ENCODE measurements around the gene C1QB. TPM values are rescaled to one million over a fixed set of nuclear protein-coding genes. Genes with fewer than 3 reads are reported as not detected.
"Not testable (repeated sequence)": the region's sequence is repeated elsewhere in the genome, so short reads cannot be mapped to it uniquely, and the experiment has no call there.

Gene C1QB
- total RNA-seq, 6 donors from 2014 or later: 391 to 1,763 (median 1,026) TPM

DNA sequence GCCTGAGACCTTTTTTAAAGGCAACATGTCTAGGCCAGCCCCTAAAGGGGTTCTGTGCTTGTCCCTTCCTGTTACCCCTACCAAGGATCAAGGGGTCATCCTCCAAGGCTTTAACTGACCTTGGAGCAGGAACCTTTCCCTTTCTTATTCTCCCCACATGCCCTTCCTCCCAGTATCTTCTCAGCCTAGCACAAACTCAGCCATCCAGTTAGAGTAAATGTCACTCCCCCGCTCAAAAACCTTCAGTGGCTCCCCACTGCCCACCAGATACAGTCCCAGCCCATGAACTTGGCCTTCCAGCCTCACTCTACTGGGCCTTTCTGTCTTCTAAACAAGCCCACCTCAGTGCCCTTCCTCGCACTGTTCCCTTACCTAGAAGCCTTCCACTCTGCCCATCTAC is 8.8 kb downstream of the C1QB start:
- WGBS, 2 donors: 86 to 88% methylated on average over 2 of the region's 2 CpGs
- ATAC-seq (ENCODE audit: low FRiP score in 2 of 2): no peak
- Histone ChIP-seq H3K36me3 (no peaks in the 10 kb centered on the region), H3K9me3 (no peaks in the 10 kb centered on the region), H3K27ac (no peak overlapping the region), H3K4me1 (no peaks in the 10 kb centered on the region), H3K4me3 (no peak overlapping the region), H3K27me3 (no peaks in the 10 kb centered on the region)
- DNase-seq: no peak
- TF ChIP-seq POLR2A (IDR thresholded peaks at IDR 0.05): no peak
- no peak for TF ChIP-seq POLR2AphosphoS5 (IDR thresholded peaks at IDR 0.05)
- TF ChIP-seq, protein P1, sequence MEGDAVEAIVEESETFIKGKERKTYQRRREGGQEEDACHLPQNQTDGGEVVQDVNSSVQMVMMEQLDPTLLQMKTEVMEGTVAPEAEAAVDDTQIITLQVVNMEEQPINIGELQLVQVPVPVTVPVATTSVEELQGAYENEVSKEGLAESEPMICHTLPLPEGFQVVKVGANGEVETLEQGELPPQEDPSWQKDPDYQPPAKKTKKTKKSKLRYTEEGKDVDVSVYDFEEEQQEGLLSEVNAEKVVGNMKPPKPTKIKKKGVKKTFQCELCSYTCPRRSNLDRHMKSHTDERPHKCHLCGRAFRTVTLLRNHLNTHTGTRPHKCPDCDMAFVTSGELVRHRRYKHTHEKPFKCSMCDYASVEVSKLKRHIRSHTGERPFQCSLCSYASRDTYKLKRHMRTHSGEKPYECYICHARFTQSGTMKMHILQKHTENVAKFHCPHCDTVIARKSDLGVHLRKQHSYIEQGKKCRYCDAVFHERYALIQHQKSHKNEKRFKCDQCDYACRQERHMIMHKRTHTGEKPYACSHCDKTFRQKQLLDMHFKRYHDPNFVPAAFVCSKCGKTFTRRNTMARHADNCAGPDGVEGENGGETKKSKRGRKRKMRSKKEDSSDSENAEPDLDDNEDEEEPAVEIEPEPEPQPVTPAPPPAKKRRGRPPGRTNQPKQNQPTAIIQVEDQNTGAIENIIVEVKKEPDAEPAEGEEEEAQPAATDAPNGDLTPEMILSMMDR (IDR thresholded peaks at IDR 0.05): no peak
- no peak for TF ChIP-seq EP300 (IDR thresholded peaks at IDR 0.05)

DNA sequence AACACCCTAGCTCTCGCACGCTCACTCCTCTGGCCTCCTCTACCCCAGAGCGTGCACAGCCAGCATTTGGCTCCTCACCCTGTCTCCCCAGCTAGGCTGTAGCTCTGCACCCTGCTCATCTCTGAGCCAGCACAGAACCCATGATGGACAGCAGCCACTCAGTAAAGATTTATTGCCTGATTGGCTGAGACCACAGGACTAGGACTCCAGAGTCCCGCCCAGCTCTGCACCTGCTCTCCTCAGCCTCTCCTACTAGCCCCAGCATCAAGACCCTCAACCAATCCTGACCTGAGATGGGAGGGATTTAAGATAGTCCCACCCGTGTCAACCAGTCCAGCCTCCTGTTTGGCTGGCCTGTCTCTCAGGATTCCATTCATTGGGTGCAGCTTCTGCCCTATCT is 9.3 kb downstream of the C1QB start:
- H3K27me3 ChIP-seq: no peaks in the 10 kb centered on the region
- 60 to 71% methylated on average over 5 of the region's 5 CpGs for WGBS, 2 donors
- no peaks in the 10 kb centered on the region for H3K4me1 ChIP-seq
- ATAC-seq (ENCODE audit: low FRiP score in 2 of 2): peak; percentile 35 to 79
- peak in 1 of 2 donors; percentile 27 for DNase-seq
- H3K27ac ChIP-seq: no peak overlapping the region
- peak in 1 of 4 donors; percentile 39 for TF ChIP-seq POLR2A (IDR thresholded peaks at IDR 0.05)
- TF ChIP-seq, protein P1 (IDR thresholded peaks at IDR 0.05): no peak
- H3K4me3 ChIP-seq: no peak overlapping the region
- H3K36me3 ChIP-seq: no peaks in the 10 kb centered on the region
- no peaks in the 10 kb centered on the region for H3K9me3 ChIP-seq

DNA sequence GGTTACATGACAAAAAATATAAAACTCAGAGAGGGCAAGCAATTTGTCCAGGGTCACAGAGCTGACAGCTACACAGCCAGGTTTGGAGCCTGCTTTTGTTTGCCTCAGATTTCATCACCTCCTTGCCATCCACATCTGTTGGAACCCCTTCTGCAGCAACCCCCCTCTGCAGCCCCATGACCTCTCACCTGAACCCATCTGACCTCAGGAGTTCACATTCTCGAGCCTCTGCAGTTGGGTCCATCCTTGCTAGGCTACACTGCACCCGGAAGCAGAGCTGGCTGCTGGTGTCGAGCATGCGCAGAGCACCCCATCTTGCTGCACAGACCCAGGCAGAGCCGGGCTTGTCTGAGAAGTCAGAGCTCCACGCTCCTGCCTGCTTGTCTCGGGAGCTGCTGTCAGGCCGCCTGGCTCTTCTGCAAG is 10.0 kb downstream of the C1QB start:
- Histone ChIP-seq H3K4me3 (no peak overlapping the region), H3K36me3 (no peaks in the 10 kb centered on the region), H3K9me3 (no peaks in the 10 kb centered on the region), H3K27ac (no peak overlapping the region), H3K27me3 (no peaks in the 10 kb centered on the region), H3K4me1 (no peaks in the 10 kb centered on the region)
- 65 to 77% methylated on average over 8 of the region's 8 CpGs for WGBS, 2 donors
- DNase-seq (peak in 1 of 2 donors; percentile 62), ATAC-seq (ENCODE audit: low FRiP score in 2 of 2) (no peak)
- no peak for TF ChIP-seq EP300 (IDR thresholded peaks at IDR 0.05)
- TF ChIP-seq POLR2A (IDR thresholded peaks at IDR 0.05): no peak
- TF ChIP-seq POLR2AphosphoS5 (IDR thresholded peaks at IDR 0.05): no peak
- TF ChIP-seq, protein P1 (IDR thresholded peaks at IDR 0.05): no peak

DNA sequence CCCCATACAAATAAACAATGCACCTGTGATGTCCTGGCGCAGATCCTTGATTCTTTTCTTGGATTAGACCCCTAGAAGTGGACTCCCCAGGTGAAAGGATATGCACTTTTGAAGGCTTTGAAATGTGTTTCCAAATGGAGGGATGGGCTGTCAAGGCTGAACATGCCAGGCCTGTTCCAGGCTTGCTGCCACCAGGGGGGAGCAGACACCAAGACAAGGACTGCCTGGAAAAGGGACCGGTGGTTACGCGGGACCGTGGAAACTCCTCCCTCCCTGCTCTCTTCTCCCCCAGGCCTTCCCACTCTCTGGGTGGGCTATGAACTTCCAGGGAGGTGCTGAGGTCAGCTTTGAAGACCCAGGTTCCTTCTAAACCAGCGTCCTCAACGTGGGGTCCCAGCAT is 12.7 kb downstream of the C1QB start:
- 41 to 67% methylated on average over 5 to 7 of the region's 7 CpGs for WGBS, 2 donors
- Histone ChIP-seq H3K36me3 (no peaks in the 10 kb centered on the region), H3K4me3 (no peak overlapping the region), H3K27ac (no peak overlapping the region), H3K4me1 (no peaks in the 10 kb centered on the region), H3K27me3 (no peaks in the 10 kb centered on the region), H3K9me3 (no peaks in the 10 kb centered on the region)
- DNase-seq (no peak), ATAC-seq (ENCODE audit: low FRiP score in 2 of 2) (no peak)
- TF ChIP-seq, protein P1 (IDR thresholded peaks at IDR 0.05): peak in 2 of 6 experiments; percentile 9 to 24
- no peak for TF ChIP-seq POLR2A (IDR thresholded peaks at IDR 0.05)

DNA sequence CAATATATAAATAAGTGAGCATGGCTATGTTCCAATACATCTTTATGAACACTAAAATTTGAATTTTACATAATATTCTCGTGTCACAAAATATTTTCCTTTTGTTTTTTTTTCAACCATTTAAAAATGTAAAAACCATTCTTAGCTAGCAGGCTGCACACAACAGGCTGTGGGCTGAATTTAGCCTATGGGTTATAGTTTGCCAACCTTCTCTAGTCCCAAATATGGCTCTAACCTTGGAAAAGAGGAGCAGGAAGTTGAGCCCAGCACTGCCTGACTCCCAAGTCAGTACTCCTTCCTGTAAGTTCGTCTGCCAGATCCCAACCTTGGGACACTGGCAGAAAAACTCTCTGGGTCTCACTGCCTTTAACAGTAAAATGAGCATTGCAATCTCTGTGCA is 13.4 kb downstream of the C1QB start:
- WGBS, 2 donors: 56 to 61% methylated on average over 2 of the region's 2 CpGs
- H3K9me3 ChIP-seq: no peaks in the 10 kb centered on the region
- H3K27ac ChIP-seq: no peak overlapping the region
- no peak for TF ChIP-seq EP300 (IDR thresholded peaks at IDR 0.05)
- TF ChIP-seq POLR2AphosphoS5 (IDR thresholded peaks at IDR 0.05): no peak
- no peak for TF ChIP-seq POLR2A (IDR thresholded peaks at IDR 0.05)
- TF ChIP-seq, protein P1 (IDR thresholded peaks at IDR 0.05): no peak
- DNase-seq (no peak), ATAC-seq (ENCODE audit: low FRiP score in 2 of 2) (no peak)
- no peaks in the 10 kb centered on the region for H3K36me3 ChIP-seq
- H3K4me3 ChIP-seq: no peak overlapping the region
- H3K27me3 ChIP-seq: no peaks in the 10 kb centered on the region
- H3K4me1 ChIP-seq: no peaks in the 10 kb centered on the region

DNA sequence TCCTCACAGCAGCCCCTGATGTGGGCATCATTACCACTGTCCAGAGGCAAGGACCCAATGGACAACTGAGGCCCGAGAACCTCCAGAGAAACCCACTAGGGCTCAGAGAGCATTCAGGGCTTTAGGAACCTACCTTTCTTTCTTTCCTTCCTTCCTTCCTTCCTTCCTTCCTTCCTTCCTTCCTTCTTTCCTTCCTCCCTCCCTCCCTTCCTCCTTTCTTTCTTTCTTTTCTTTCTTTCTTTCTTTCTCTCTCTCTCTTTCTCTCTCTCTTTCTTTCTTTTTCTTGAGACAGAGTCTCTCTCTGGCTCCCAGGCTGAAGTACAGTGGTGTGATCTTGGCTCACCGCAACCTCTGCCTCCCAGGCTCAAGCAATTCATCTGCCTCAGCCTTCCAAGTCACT is 15.8 kb downstream of the C1QB start:
- H3K4me3 ChIP-seq; ATAC-seq (ENCODE audit: low FRiP score in 2 of 2); H3K27ac ChIP-seq; H3K4me1 ChIP-seq; DNase-seq; H3K36me3 ChIP-seq; H3K9me3 ChIP-seq: not testable (repeated sequence)
- H3K27me3 ChIP-seq: peaks cover 0 to 11% (median 2%) of the 10 kb centered on the region in 4 donors
- 57 to 82% methylated on average over 2 of the region's 2 CpGs for WGBS, 2 donors

All from upper lobe of left lung (tissue), 6 donors.